ENCODE measurements around the gene ADARB2.

The ADARB2 gene

GRCh38 chr10:1513221-1513620, 224.1 kb downstream of the ADARB2 start:
- TF ChIP-seq CEBPB (IDR thresholded peaks at IDR 0.05) (no peak), CREB1 (IDR thresholded peaks at IDR 0.05; ENCODE audit: low read depth) (no peak), EP300 (IDR thresholded peaks at IDR 0.05; ENCODE audit: borderline replicate concordance) (no peak)

DNA sequence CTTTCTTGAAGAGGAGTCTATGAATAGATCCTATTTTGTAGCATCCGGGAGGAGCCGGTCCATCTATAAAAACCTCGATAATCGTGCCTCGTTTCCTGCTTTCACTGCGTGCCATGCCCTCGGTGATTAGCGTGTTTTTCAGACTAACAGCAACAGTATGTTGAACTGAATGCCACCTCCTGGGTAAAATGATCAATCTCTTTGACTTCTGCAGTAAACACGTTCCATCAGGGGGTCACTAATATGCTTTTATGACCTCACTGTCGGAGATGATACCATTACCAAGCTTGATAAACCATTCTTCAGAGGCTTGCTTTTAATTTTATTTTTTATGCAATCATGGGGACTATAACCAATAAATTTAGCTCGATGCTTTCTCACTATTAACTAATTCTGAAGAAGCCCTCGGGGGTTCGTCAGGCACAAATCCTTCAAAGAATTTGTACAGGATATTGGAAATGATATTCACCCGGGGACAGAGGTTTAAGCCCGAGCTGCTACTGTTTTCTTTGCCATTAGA, 228.3 kb downstream of the ADARB2 start:
- no peak for TF ChIP-seq TCF12 (IDR thresholded peaks at IDR 0.05; ENCODE audit: low read depth)
- TF ChIP-seq EGR1 (IDR thresholded peaks at IDR 0.05): no peak
- no peak for TF ChIP-seq CREB1 (IDR thresholded peaks at IDR 0.05; ENCODE audit: low read depth)
- TF ChIP-seq CEBPB (IDR thresholded peaks at IDR 0.05): no peak
- TF ChIP-seq YY1 (IDR thresholded peaks at IDR 0.05; ENCODE audit: low read depth): no peak
- no peak for TF ChIP-seq ZBTB7A (IDR thresholded peaks at IDR 0.05; ENCODE audit: low read depth)
- TF ChIP-seq MAX (IDR thresholded peaks at IDR 0.05): no peak
- TF ChIP-seq, protein P1, sequence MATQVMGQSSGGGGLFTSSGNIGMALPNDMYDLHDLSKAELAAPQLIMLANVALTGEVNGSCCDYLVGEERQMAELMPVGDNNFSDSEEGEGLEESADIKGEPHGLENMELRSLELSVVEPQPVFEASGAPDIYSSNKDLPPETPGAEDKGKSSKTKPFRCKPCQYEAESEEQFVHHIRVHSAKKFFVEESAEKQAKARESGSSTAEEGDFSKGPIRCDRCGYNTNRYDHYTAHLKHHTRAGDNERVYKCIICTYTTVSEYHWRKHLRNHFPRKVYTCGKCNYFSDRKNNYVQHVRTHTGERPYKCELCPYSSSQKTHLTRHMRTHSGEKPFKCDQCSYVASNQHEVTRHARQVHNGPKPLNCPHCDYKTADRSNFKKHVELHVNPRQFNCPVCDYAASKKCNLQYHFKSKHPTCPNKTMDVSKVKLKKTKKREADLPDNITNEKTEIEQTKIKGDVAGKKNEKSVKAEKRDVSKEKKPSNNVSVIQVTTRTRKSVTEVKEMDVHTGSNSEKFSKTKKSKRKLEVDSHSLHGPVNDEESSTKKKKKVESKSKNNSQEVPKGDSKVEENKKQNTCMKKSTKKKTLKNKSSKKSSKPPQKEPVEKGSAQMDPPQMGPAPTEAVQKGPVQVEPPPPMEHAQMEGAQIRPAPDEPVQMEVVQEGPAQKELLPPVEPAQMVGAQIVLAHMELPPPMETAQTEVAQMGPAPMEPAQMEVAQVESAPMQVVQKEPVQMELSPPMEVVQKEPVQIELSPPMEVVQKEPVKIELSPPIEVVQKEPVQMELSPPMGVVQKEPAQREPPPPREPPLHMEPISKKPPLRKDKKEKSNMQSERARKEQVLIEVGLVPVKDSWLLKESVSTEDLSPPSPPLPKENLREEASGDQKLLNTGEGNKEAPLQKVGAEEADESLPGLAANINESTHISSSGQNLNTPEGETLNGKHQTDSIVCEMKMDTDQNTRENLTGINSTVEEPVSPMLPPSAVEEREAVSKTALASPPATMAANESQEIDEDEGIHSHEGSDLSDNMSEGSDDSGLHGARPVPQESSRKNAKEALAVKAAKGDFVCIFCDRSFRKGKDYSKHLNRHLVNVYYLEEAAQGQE (IDR thresholded peaks at IDR 0.05; ENCODE audit: low read depth): no peak
- TF ChIP-seq TAF1 (IDR thresholded peaks at IDR 0.05; ENCODE audit: low read depth): no peak
- no peak for TF ChIP-seq FOXM1 (IDR thresholded peaks at IDR 0.05; ENCODE audit: borderline replicate concordance, low read depth)

GRCh38 chr10:1508096-1508495, 229.2 kb downstream of the ADARB2 start:
- no peak for TF ChIP-seq USF1 (IDR thresholded peaks at IDR 0.05)
- no peak for TF ChIP-seq YY1 (IDR thresholded peaks at IDR 0.05; ENCODE audit: low read depth)
- no peak for TF ChIP-seq NFIC (IDR thresholded peaks at IDR 0.05)
- no peak for TF ChIP-seq FOXM1 (IDR thresholded peaks at IDR 0.05; ENCODE audit: borderline replicate concordance, low read depth)
- no peak for TF ChIP-seq EGR1 (IDR thresholded peaks at IDR 0.05)
- TF ChIP-seq TCF12 (IDR thresholded peaks at IDR 0.05; ENCODE audit: low read depth): no peak
- no peak for TF ChIP-seq EP300 (IDR thresholded peaks at IDR 0.05; ENCODE audit: borderline replicate concordance)
- no peak for TF ChIP-seq TEAD4 (IDR thresholded peaks at IDR 0.05)
- no peak for TF ChIP-seq TAF1 (IDR thresholded peaks at IDR 0.05; ENCODE audit: low read depth)
- no peak for TF ChIP-seq CEBPB (IDR thresholded peaks at IDR 0.05)
- no peak for TF ChIP-seq RAD21 (IDR thresholded peaks at IDR 0.05; ENCODE audit: low read depth)
- TF ChIP-seq CREB1 (IDR thresholded peaks at IDR 0.05; ENCODE audit: low read depth): no peak
- no peak for TF ChIP-seq MAX (IDR thresholded peaks at IDR 0.05)
- TF ChIP-seq ZBTB7A (IDR thresholded peaks at IDR 0.05; ENCODE audit: low read depth): no peak
- TF ChIP-seq, protein P1 (IDR thresholded peaks at IDR 0.05; ENCODE audit: low read depth): no peak

GRCh38 chr10:1507436-1507835, 229.9 kb downstream of the ADARB2 start:
- no peak for TF ChIP-seq NFIC (IDR thresholded peaks at IDR 0.05)
- TF ChIP-seq, protein P1 (IDR thresholded peaks at IDR 0.05; ENCODE audit: low read depth): no peak
- no peak for TF ChIP-seq EP300 (IDR thresholded peaks at IDR 0.05; ENCODE audit: borderline replicate concordance)
- no peak for TF ChIP-seq TEAD4 (IDR thresholded peaks at IDR 0.05)
- TF ChIP-seq EGR1 (IDR thresholded peaks at IDR 0.05): no peak
- no peak for TF ChIP-seq FOXM1 (IDR thresholded peaks at IDR 0.05; ENCODE audit: borderline replicate concordance, low read depth)
- TF ChIP-seq CREB1 (IDR thresholded peaks at IDR 0.05; ENCODE audit: low read depth): no peak
- TF ChIP-seq MAX (IDR thresholded peaks at IDR 0.05): no peak

- TF ChIP-seq TEAD4 (IDR thresholded peaks at IDR 0.05): no peak
- no peak for TF ChIP-seq CREB1 (IDR thresholded peaks at IDR 0.05; ENCODE audit: low read depth)
- TF ChIP-seq ZBTB7A (IDR thresholded peaks at IDR 0.05; ENCODE audit: low read depth): no peak
Observed at GRCh38 chr10:1504940-1505339, 232.4 kb downstream of the ADARB2 start.

Data from Ishikawa (cell line).